Rectal smooth muscle tissue (tissue), 1 donor: Measurements from ENCODE around the gene SOX10.

Experiments used
- H3K27ac ChIP-seq: one replicate; pipeline ENCODE4 v1.7.0; 2013; ENCODE audit warnings: low read depth, low read length, inconsistent platforms
- H3K27me3 ChIP-seq: one replicate; pipeline ENCODE4 v1.7.0; 2013; ENCODE audit warnings: low read length; ENCODE audit not compliant: control insufficient read depth, insufficient read depth
- H3K36me3 ChIP-seq: one replicate; pipeline ENCODE4 v1.7.0; 2013; ENCODE audit warnings: low read length; ENCODE audit not compliant: control insufficient read depth, insufficient read depth
- H3K4me1 ChIP-seq: one replicate; pipeline ENCODE4 v1.7.0; 2013; ENCODE audit warnings: low read length; ENCODE audit not compliant: control insufficient read depth, insufficient read depth
- H3K4me3 ChIP-seq: one replicate; pipeline ENCODE4 v1.7.0; 2013; ENCODE audit warnings: low read length
- H3K9ac ChIP-seq: one replicate; pipeline ENCODE4 v1.7.0; 2013; ENCODE audit warnings: low read length

The SOX10 gene

GRCh38 chr22:37990862-37991261, 6.5 kb upstream of the SOX10 start:
- no peaks in the 10 kb centered on the region for H3K4me1 ChIP-seq

GRCh38 chr22:37990301-37990700, 5.9 kb upstream of the SOX10 start:
- H3K4me1 ChIP-seq: no peaks in the 10 kb centered on the region
- H3K36me3 ChIP-seq: peaks cover 3% of the 10 kb centered on the region
- no peak overlapping the region for H3K27ac ChIP-seq
- no peaks in the 10 kb centered on the region for H3K27me3 ChIP-seq
- no peak overlapping the region for H3K4me3 ChIP-seq
- H3K9ac ChIP-seq: no peak overlapping the region

More at GRCh38 chr22:37990862-37991261, 6.5 kb upstream of the SOX10 start:
- H3K36me3 ChIP-seq: peaks cover 3% of the 10 kb centered on the region
- H3K9ac ChIP-seq: no peak overlapping the region
- H3K27me3 ChIP-seq: no peaks in the 10 kb centered on the region
- no peak overlapping the region for H3K27ac ChIP-seq
- H3K4me3 ChIP-seq: no peak overlapping the region

- Histone ChIP-seq H3K9ac (no peak overlapping the region), H3K4me1 (no peaks in the 10 kb centered on the region), H3K27ac (no peak overlapping the region), H3K27me3 (no peaks in the 10 kb centered on the region), H3K4me3 (no peak overlapping the region), H3K36me3 (peaks cover 3% of the 10 kb centered on the region)
These were observed 5.0 kb upstream of the SOX10 start for GRCh38 chr22:37989146-37990045.

GRCh38 chr22:37986371-37986770, 2.0 kb upstream of the SOX10 start:
- Histone ChIP-seq H3K4me3 (no peak overlapping the region), H3K36me3 (peaks cover 6% of the 10 kb centered on the region), H3K9ac (no peak overlapping the region), H3K27me3 (no peaks in the 10 kb centered on the region), H3K27ac (no peak overlapping the region), H3K4me1 (no peaks in the 10 kb centered on the region)

GRCh38 chr22:37985751-37986281, 1.5 kb upstream of the SOX10 start:
- Histone ChIP-seq H3K4me1 (no peaks in the 10 kb centered on the region), H3K27me3 (no peaks in the 10 kb centered on the region), H3K9ac (no peak overlapping the region), H3K36me3 (peaks cover 6% of the 10 kb centered on the region), H3K27ac (no peak overlapping the region), H3K4me3 (no peak overlapping the region)

GRCh38 chr22:37985050-37985585, 763 bp upstream of the SOX10 start:
- peak overlapping the region; percentile 10 for H3K27ac ChIP-seq

GRCh38 chr22:37982938-37983859, 1.2 kb downstream of the SOX10 start:
- H3K9ac ChIP-seq: no peak overlapping the region
- H3K27me3 ChIP-seq: no peaks in the 10 kb centered on the region
- peak overlapping the region; percentile 7 for H3K27ac ChIP-seq
- no peaks in the 10 kb centered on the region for H3K4me1 ChIP-seq
- peak overlapping the region; percentile 41 for H3K4me3 ChIP-seq
- peaks cover 6% of the 10 kb centered on the region for H3K36me3 ChIP-seq

More at GRCh38 chr22:37985050-37985585, 763 bp upstream of the SOX10 start:
- peaks cover 6% of the 10 kb centered on the region for H3K36me3 ChIP-seq
- no peaks in the 10 kb centered on the region for H3K4me1 ChIP-seq
- no peak overlapping the region for H3K4me3 ChIP-seq
- no peak overlapping the region for H3K9ac ChIP-seq
- no peaks in the 10 kb centered on the region for H3K27me3 ChIP-seq

GRCh38 chr22:37982151-37982785, 2.1 kb downstream of the SOX10 start:
- peak overlapping the region; percentile 36 for H3K4me3 ChIP-seq
- no peaks in the 10 kb centered on the region for H3K4me1 ChIP-seq
- H3K27me3 ChIP-seq: no peaks in the 10 kb centered on the region
- H3K9ac ChIP-seq: no peak overlapping the region
- peaks cover 3% of the 10 kb centered on the region for H3K36me3 ChIP-seq
- no peak overlapping the region for H3K27ac ChIP-seq

GRCh38 chr22:37981282-37982011, 2.9 kb downstream of the SOX10 start:
- Histone ChIP-seq H3K27ac (peak overlapping the region; percentile 14), H3K27me3 (no peaks in the 10 kb centered on the region), H3K4me1 (no peaks in the 10 kb centered on the region), H3K9ac (no peak overlapping the region), H3K36me3 (peaks cover 3% of the 10 kb centered on the region), H3K4me3 (peak overlapping the region; percentile 36)

GRCh38 chr22:37979782-37980181, 4.6 kb downstream of the SOX10 start:
- no peak overlapping the region for H3K9ac ChIP-seq
- peaks cover 3% of the 10 kb centered on the region for H3K36me3 ChIP-seq
- H3K4me3 ChIP-seq: no peak overlapping the region
- no peaks in the 10 kb centered on the region for H3K4me1 ChIP-seq
- H3K27me3 ChIP-seq: no peaks in the 10 kb centered on the region
- no peak overlapping the region for H3K27ac ChIP-seq

GRCh38 chr22:37976547-37976946, 7.8 kb downstream of the SOX10 start:
- Histone ChIP-seq H3K4me1 (no peaks in the 10 kb centered on the region), H3K4me3 (no peak overlapping the region), H3K36me3 (no peaks in the 10 kb centered on the region), H3K27me3 (no peaks in the 10 kb centered on the region), H3K9ac (no peak overlapping the region), H3K27ac (no peak overlapping the region)
